HuH-7.5 (cell line): ENCODE results near the gene ZNF628.
"Not testable (repeated sequence)": the region's sequence is repeated elsewhere in the genome, so short reads cannot be mapped to it uniquely, and the experiment has no call there.

Experiments
- DNase-seq: peaks from one replicate; pipeline ENCODE4 v3.0.0; 2011; ENCODE audit warnings: low spot score

Gene ZNF628

DNA sequence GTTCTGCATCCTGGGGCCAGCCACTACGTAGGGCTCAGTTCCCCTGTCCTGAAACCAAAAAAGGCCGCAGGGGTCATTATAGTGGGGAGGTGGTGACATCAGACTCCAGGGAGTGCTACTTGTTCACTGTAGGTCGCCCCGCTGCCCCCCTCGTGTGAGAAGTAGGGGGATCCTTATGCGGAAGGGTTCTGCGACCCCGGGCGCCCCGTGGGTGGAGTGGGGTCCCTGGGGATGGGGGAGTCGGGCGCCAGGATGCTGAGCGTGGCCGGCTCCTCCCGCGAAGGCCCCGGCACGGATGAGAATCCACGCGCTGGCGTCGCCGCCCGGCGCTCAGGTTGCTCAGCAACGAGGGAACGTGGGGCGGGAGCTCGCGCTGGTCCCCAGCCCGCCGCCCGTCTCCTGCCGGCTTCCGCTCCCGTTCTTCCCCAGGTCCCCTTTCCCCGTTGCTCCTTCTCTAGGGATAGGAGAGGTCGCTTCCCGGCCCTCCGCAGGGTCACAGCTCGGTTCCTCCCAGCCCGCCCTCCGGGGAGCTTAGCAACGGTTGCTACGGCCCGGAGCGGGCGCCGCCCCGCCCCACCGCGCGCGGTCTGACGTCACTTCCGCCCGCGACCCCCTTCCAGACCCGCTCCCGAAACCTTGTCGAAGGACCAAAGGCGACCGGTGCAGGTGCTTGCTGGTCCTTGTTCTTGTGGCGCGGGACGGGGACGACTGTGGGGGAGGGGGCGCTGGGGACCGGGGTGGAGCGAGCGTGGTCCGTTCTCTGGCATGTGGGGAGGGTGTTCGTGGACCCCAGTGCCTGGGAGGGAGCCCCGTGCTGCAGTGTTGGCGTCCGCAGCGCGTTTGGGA, 8.4 kb downstream of the ZNF628 start, which contains the start of gene NAT14:
NAT14 (plus strand) TSS at position 596 of the 846 bp plus-strand sequence. CDS start 521 bp downstream, outside the sequence.
- peak; percentile 99 for DNase-seq

DNA sequence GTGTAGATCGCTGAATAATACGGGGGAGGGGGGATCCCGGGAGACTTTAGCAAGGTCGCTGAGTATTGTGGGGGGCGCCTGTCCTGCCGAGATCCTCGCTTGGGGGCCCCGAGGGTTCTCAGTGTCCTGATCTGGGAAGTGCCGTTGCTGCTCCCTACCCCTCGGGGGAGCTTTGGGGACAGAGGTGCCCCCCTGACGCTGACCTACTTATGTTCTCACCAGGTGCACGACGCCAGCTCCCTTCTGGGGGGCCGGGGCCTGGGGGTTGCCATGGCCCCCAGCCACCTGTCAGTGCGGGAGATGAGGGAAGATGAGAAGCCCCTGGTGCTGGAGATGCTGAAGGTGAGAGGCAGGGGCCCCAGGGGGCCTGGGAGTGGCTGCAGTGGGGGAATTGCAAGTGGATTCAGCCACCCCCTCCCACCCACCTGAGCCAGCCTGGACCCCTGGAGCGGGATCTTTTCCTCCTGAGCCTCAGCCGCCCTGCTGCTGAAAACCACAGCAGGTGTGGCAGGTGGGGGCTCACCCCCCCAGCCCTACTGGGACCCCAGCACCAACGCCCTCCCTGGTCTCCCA, 9.1 kb downstream of the ZNF628 start:
- DNase-seq = no peak

DNA sequence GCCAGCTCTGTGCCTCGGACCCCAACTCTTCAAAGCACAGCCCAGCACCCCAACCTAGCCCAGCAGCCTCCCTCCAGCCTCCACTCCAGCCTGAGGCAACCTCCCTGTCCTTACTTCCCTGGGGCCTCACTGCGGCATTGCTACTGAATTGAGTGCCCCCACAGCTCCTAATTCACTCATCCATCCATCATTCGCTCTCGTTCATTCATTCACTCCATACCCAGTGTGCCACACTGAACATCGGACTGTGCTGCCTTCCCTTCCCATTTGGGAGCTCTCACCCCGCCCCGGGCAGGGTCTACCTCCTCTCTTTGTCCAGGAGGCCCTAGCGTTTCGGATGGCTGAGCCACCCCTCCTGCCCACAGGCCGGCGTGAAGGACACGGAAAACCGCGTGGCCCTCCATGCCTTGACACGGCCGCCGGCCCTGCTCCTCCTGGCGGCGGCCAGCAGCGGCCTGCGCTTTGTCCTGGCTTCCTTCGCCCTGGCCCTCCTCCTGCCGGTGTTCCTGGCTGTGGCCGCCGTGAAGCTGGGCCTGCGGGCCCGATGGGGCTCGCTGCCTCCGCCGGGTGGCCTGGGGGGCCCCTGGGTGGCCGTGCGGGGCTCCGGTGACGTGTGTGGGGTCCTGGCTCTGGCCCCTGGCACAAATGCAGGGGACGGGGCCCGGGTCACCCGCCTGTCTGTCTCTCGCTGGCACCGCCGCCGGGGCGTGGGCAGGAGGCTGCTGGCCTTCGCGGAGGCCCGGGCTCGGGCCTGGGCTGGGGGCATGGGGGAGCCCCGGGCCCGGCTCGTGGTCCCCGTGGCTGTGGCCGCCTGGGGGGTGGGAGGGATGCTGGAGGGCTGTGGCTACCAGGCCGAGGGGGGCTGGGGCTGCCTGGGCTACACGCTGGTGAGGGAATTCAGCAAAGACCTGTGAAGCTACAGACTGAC, 9.9 kb downstream of the ZNF628 start:
- DNase-seq = no peak

DNA sequence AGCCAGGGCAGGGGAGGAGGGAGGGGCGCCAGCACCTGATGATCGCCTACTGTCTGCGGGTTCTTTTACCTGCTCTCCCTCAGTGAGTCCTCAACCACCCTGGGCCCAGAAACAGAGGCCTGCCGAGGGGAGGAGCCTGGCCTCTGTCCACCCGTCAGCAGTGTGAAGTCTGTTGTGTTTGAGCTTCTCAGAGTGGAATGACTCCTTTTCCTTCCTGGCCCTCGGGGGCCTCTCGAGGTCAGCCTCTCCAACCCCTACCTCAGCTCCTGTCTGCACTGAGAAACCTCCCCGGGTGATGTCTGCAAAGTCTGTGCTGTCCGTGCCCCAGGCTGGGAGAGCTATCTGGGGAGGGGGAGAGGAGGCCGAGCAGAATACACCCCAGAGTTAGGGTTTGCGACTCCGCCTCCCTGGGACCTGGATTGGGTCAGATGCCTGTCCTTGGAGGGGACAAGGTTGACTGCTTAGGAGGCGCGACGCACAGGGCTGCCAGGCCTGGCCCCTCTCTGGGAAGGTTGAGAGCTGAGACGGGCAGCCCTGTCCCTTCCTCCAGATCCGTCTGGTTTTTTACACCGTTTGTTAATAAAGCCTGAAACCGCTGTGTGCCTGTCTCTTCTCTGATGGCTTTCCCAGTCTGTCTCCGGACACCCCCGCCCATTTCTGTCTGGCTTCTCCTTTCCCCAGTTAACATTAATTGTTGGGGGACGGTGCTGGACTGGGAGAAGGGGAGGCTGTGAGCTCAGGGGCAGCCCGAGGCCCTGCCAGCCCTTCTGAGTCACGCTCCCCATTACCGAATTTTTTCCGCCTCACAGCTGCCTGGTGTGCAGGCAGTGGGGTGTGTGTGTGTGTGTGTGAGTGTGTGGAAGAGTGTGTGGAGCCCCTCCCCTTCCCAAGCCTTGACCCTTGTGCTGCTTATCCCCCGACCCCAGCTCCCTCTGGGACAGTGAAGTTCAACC, 10.8 kb downstream of the ZNF628 start:
- no peak for DNase-seq

DNA sequence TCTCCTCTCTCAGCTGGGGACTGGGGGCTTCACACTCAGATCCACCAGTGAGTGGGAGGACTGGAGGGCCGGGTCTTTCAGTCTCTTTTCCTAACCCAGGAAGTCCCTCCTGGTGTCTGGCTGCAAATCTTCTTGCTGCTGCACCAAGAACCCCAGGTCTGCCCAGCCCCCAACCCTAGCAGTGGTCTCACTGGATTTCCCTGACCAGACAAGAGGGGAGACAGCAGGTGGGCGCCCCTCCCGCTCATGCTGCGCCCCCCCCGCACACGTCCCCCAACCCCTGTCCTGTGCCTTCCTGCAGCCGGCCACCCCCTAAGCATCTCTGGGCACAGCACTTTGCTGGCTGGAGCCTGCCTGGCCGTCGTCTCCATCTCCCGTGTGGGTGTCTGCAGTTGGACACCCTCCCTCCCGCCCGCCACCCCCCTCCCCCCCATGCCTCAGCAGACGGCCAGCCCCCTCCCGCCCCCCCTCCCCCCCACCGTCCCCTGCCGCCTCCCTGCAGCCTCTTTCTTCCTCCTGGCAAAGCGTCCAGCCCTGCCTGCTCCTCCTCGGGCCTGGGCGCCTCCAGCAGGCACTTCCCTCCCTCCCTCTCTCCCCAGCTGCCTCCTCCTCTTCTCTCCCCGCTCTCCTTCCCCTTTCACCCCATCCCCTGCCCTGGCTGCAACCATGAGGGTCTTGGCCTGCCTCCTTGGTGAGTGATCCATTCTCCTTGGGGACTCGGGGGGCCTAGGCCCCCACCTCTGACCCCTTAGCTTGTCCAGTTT, 11.7 kb downstream of the ZNF628 start, which contains the start of gene SSC5D:
SSC5D (plus strand) TSS at position 513 of the 764 bp plus-strand sequence; CDS start at position 667, 154 bp downstream.
- no peak for DNase-seq

DNA sequence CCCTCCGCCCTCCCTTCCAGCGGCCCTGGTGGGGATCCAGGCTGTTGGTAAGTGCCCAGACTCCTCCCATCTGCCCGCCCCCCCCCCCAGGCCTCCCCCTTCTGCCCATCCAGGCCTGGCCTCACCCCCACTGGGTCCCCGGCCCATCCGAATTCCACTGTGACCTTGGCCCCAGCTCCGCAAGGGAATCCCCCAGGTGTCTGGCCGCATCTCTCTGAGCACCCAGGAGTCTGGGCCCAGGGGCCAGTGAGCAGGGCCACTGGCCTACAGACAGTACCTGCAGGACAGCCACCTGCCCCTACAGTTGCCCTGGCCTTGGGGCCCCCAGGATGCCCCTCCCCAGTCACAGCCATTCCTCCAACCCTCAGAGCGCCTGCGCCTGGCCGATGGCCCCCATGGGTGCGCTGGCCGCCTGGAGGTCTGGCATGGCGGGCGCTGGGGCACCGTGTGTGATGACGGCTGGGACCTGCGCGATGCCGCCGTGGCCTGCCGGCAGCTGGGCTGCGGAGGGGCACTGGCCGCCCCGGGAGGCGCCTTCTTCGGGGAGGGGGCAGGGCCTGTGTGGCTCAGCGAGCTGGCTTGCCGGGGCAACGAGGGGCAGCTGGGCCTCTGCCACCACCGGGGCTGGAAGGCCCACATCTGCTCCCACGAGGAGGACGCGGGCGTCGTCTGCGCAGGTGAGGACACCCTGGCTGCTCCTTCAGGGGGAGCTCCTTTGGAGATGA, 12.7 kb downstream of the ZNF628 start:
- no peak for DNase-seq

DNA sequence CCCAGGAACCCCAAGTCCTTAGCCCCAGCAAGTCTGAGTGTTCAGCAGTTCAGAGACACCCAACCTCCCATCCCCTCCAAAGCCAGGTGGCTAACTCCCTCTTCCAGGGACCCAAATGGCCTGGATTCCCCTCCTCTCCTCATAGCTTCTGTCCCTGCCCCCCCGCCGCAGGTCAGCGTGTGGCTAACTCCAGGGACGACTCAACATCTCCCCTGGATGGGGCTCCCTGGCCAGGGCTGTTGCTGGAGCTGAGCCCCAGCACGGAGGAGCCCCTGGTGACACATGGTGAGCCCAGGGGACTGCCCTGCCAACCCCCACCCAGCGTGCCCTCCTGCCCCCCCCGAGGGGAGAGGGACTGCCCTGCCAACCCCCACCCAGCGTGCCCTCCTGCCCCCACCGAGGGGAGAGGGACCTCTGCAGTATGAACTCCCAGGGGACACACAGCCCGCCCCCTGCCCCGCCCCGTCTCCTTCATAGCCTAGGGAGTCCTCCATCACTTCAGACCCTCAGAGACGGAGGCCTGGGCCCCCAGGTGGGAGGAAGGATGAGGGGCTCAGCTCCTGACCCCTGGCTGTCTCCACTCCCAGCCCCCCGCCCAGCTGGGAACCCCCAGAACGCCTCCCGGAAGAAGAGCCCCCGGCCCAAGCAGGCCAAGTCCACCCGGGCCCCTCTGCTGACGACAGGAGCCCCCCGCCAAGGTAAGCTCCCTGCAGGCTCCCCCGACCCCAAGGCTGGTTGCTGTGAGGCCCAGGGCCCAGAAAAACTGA, 13.5 kb downstream of the ZNF628 start:
- no peak for DNase-seq

DNA sequence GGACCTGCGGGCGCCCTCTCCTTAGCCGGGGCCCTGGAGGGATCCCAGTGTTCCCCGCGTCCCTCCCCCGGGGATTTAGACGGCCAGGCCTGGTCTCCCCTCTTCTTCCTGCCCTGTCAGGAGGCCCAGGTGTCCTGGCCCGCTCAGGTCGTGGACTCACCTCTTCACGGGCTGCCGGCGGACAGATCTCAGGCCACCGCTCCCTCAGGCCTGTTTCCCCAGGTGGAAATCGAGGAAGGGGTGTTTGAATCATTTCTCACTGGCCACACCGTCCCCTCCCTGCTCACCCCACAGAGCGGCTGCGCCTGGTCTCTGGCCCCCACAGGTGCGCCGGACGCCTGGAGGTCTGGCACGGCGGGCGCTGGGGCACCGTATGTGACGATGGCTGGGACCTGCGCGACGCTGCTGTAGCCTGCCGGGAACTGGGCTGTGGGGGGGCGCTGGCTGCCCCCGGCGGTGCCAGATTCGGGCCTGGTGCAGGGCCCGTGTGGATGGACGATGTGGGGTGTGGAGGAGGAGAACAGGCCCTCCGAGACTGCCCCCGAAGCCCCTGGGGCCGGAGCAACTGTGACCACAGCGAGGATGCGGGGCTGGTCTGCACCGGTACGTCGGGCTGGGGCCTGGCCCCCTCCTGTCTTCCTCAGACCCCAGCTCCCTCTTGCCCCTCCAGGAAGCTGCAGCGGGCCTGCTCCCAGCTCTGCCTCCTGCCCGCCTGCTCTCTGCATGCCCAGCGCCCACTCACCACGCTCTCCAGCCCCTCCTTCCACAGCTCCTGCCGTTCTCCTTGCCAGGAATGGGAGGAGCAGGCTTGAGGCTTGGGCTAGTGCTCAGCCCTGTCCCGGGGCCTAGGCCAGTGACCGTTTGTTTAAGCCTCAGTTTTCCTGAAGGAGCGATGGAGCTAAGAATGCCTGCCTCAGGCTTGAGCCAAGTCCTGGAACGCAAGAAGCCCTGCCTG, 14.3 kb downstream of the ZNF628 start:
- DNase-seq = no peak

DNA sequence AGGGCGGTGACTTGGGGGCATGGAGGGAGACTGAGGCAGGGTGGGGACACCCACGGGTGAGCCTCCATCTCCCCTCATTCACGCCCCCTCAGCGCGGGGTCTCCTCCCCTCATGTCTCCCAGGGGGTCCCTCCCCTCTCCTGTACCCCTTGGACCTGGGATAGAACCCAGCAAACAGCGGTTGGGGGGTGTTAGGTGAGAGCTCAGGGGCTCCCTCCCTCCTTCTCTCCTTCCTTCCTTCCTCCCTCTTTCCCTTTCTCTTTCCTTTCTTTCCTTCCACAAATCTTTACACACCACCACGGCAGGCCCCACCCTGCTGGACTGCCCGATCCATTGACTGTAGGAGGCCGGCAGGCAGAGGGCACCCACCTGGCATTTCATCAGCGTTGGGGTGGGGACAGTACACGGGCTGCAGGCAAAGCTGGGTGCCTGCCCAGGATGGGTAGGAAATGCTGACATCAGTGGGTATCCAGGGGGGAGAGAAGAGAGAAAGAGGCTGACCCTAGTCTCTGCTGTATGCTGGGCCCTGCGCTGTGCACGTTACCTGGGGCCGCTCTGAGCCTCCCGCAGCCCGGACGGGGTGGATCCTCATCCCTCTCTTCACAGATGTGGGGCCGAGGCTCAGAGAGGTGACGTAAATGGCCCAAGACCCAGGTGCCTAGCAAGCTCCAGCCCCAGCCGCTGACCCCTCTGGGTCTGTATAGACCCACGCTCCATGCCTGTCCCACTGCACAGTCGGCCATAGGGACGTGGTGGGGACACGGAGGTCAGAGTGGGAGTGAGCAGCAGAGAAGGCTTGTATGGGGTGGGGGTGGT, 15.3 kb downstream of the ZNF628 start:
- DNase-seq = no peak

DNA sequence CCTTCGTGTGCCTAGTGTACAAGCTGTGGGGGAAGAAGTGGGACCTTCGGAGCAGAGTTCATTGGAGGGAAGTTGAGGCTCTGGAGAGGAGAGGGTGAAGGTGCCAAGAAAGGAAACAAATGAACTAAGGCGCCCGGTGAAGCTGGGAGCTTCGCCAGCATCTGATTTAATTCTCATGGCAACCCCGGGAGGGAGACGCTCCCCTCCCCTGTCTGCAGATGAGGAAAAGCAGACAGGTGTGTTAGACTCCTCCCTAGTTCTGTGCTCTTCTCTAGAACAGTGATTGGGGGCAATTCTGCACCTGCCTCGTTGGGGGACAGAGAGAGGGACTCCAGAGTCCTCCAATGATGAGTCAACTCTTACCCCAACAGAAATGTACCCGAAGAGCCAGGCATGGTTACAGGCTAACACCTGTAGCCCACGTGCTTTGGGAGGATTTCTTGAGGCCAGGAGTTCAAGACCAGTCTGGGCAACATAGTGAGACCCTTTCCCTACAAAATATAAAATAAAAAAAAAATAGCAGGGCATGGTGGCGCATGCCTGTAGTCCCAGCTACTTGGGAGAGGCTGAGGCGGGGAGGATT, 16.0 kb downstream of the ZNF628 start:
- no peak for DNase-seq

DNA sequence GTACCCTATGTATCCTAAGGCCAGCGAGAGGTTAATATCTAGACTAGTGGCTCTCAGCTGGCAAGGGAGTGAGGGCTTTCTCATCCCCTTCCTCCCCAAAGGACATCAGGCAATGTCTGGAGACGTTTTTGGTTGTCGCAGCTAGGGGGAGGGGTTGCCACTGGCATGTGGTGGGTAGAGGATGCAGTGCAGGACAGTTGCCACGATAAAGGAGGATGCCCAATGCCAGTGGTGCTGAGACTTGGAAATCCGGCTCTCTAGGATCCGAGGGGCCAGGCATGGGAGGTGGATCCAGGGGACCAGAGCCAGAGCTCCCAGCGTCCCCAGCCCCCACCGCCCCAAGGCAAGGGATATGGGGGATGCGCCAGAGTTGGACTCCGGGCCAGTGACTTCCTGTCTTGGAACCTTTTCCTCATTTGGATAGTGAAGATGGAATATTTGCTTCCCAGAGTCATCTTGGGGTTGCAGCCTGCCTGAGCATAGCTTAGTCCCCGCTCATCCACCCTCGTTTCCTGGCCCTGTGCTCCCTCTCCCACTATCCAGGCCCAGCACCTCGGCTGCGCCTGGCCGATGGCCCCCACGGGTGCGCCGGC, 16.7 kb downstream of the ZNF628 start:
- no peak for DNase-seq

DNA sequence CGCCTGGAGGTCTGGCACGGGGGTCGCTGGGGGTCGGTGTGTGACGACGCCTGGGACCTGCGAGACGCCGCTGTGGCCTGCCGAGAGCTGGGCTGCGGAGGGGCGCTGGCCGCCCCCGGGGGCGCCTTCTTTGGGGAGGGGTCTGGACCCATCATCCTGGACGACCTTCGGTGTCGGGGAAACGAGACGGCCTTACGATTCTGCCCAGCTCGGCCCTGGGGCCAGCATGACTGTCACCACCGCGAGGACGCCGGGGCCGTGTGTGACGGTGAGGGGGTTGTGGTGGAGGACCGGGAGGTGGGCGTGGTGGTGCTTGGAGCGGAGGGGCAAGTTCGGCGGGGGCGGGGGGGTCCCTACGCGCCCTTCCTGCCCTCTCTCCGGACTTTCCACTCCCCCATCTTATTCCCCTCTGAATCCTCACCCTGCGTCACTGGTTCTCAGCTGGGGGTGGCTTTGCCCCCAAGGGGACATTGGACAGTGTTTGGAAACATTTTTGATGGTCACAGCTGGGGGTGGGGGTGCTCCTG, 17.3 kb downstream of the ZNF628 start:
- no peak for DNase-seq

DNA sequence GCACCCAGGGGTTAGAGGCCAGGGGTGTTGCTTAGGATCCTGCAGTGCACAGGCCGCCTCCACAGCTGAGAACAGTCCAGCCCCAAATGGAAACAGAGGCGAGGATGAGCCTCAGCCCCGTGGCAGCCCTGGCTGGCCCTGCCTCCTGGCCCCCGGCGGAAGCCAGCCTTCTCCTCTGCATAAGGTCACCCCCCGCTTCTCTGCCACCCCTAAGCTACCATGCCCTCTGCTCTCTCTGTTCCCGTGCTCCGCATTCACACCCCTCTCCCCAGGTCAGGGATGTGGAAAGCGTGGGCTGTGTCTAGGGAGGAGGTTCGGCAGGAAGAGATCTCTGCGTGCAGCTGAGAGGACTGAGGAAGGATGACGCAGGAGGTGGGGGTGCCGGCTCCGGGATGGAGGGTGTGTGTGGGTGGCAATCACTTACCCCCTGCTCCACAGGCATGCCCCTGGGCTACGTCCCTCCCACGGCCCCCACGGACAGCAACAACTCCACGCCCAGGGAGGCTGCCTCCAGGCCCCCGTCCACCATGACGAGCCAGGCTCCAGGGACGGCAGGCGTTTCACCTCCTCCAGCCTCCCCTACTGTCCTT, 17.9 kb downstream of the ZNF628 start:
- no peak for DNase-seq

DNA sequence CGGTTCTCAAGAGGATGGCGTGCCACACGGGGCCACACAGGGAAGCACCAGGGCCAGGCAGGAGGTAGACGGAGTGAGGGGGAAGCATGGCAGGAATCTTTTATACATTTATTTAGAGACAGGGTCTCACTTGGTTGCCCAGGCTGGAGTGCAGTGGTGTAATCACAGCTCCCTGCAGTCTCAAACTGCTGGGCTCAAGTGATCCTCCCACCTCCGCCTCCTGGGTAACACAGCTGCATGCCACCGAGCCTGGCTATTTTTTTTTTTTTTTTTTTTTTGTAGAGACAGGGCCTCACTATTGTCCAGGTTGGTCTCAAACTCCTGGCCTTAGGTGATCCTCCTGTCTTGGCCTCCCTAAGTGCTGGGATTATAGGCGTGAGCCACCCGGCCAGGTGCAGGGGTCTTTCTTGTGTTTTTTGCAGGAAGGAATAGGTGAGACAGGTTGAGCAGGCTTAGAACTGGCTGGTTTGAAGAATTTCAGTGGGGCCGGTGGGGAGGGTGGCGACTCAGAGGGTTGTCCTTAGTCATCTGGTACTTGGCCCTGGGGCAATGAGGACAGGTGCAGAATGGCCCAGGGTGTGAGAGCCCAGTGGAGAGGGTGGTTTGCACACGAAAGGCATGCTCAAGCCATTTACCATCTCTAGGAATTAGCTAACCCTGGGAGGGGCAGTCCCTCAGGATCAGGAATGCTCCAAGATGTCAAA, 19.4 kb downstream of the ZNF628 start:
- no peak for DNase-seq

DNA sequence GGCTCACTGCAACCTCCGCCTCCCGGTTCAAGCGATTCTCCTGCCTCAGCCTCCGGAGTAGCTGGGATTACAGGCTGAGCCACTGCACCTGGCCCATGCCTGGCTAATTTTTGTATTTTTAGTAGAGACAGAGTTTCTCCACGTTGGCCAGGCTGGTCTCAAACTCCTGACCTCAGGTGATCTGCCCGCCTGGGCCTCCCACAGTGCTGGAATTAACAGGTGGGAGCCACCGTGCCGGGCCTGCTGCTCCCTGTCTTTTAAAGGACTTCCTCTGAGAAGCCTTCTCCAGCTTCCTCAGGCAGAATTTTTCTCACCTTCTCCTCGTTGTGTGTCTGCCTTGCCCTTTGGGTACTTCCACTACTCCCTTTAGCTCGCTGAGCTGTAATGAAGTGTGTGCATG, 20.4 kb downstream of the ZNF628 start:
- DNase-seq = not testable (repeated sequence)
